DOHH2 (cell line): ENCODE data around the gene ARHGAP24.

Experiments
- H3F3A ChIP-seq: fragments of 200-600 bp; sonication (generic), shearing (Covaris generic); 2 replicates; pipeline ENCODE4 v1.6.0; 2016; ENCODE audit warnings: antibody characterized with exemption, mild to moderate bottlenecking; ENCODE audit not compliant: control insufficient read depth, insufficient read depth
- H3K27ac ChIP-seq: fragments of 200-600 bp; sonication (generic); 2 replicates; pipeline ENCODE4 v1.5.1; 2014; ENCODE audit warnings: low read depth, mild to moderate bottlenecking, low read length, moderate library complexity
- H3K27me3 ChIP-seq: fragments of 200-600 bp; sonication (generic); 2 replicates; pipeline ENCODE4 v1.6.1; 2014; ENCODE audit warnings: mild to moderate bottlenecking, low read length, mixed read lengths; ENCODE audit not compliant: control insufficient read depth
- H3K36me3 ChIP-seq: fragments of 200-600 bp; sonication (generic); 2 replicates; pipeline ENCODE4 v1.6.1; 2014; ENCODE audit warnings: mild to moderate bottlenecking, low read length, moderate library complexity, mixed read lengths; ENCODE audit not compliant: control insufficient read depth
- H3K4me1 ChIP-seq: fragments of 200-600 bp; sonication (generic); 2 replicates; pipeline ENCODE4 v1.6.1; 2014; ENCODE audit warnings: mild to moderate bottlenecking, low read length, mixed read lengths; ENCODE audit not compliant: control insufficient read depth
- H3K4me2 ChIP-seq: fragments of 200-600 bp; sonication (generic); 2 replicates; pipeline ENCODE4 v1.6.0; 2014; ENCODE audit warnings: mild to moderate bottlenecking, low read length, moderate library complexity
- H3K4me3 ChIP-seq: fragments of 200-600 bp; sonication (generic); 2 replicates; pipeline ENCODE4 v1.5.1; 2014; ENCODE audit warnings: mild to moderate bottlenecking, low read length, mixed read lengths
- H3K79me2 ChIP-seq: fragments of 200-600 bp; sonication (generic); 2 replicates; pipeline ENCODE4 v1.6.1; 2014; ENCODE audit warnings: mild to moderate bottlenecking, low read length, mixed read lengths; ENCODE audit not compliant: control insufficient read depth
- H3K9me2 ChIP-seq: fragments of 200-600 bp; sonication (generic); replicated peaks from 2 replicates; pipeline ENCODE4 v1.6.1; 2014; ENCODE audit warnings: mild to moderate bottlenecking, low read length, mixed read lengths; ENCODE audit not compliant: control insufficient read depth
- H3K9me3 ChIP-seq: fragments of 200-600 bp; sonication (generic); 2 replicates; pipeline ENCODE4 v1.6.1; 2014; ENCODE audit warnings: antibody characterized with exemption, low read length, mixed read lengths; ENCODE audit not compliant: control insufficient read depth, insufficient read depth
- H4K20me1 ChIP-seq: fragments of 200-600 bp; sonication (generic); 2 replicates; pipeline ENCODE4 v1.6.0; 2014; ENCODE audit warnings: low read depth, mild to moderate bottlenecking, antibody characterized with exemption, low read length, moderate library complexity; ENCODE audit not compliant: control insufficient read depth, insufficient read depth
- EZH2phosphoT487 ChIP-seq: fragments of 200-600 bp; sonication (generic); IDR thresholded peaks from 2 replicates; pipeline ENCODE4 v1.6.1; 2017; ENCODE audit warnings: borderline replicate concordance, mild to moderate bottlenecking, antibody characterized with exemption, low read length, moderate library complexity, mixed read lengths
- TF ChIP-seq, protein P1 (sequence below): fragments of 200-600 bp; sonication (generic); IDR thresholded peaks from one replicate; pipeline ENCODE4 v1.5.1; 2014; ENCODE audit warnings: antibody characterized with exemption, mild to moderate bottlenecking, low read depth, low read length; ENCODE audit not compliant: poor library complexity, severe bottlenecking

ARHGAP24 gene

DNA sequence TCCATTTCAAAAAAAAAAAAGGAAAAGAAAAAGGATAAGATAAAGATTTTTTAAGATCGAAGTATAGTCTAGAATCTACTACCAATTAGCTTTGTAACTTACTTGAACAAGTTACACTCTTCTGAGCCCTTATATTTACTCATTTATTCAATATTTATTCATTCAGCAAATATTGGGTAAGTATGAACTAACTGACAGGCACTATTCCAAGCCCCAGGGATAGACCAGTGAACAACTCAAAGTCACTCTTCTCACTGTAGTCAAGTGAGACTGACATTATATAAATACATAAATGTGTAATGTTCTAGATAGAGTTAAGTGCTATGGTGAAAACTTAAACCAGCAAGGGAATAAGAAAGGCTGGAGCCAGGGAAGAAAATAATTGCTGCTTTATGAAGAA lies 131.6 kb downstream of the ARHGAP24 start:
- Histone ChIP-seq H3F3A (no peaks in the 10 kb centered on the region), H3K36me3 (no peaks in the 10 kb centered on the region), H4K20me1 (no peaks in the 10 kb centered on the region), H3K4me3 (no peak overlapping the region), H3K9me2 (no peaks in the 10 kb centered on the region), H3K4me1 (peaks cover 33% of the 10 kb centered on the region), H3K27me3 (no peaks in the 10 kb centered on the region), H3K79me2 (no peaks in the 10 kb centered on the region), H3K9me3 (no peaks in the 10 kb centered on the region), H3K27ac (peak overlapping the region; percentile 42), H3K4me2 (peak overlapping the region; percentile 57)
- TF ChIP-seq, protein P1, sequence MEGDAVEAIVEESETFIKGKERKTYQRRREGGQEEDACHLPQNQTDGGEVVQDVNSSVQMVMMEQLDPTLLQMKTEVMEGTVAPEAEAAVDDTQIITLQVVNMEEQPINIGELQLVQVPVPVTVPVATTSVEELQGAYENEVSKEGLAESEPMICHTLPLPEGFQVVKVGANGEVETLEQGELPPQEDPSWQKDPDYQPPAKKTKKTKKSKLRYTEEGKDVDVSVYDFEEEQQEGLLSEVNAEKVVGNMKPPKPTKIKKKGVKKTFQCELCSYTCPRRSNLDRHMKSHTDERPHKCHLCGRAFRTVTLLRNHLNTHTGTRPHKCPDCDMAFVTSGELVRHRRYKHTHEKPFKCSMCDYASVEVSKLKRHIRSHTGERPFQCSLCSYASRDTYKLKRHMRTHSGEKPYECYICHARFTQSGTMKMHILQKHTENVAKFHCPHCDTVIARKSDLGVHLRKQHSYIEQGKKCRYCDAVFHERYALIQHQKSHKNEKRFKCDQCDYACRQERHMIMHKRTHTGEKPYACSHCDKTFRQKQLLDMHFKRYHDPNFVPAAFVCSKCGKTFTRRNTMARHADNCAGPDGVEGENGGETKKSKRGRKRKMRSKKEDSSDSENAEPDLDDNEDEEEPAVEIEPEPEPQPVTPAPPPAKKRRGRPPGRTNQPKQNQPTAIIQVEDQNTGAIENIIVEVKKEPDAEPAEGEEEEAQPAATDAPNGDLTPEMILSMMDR, result no peak
- no peak for TF ChIP-seq EZH2phosphoT487

DNA sequence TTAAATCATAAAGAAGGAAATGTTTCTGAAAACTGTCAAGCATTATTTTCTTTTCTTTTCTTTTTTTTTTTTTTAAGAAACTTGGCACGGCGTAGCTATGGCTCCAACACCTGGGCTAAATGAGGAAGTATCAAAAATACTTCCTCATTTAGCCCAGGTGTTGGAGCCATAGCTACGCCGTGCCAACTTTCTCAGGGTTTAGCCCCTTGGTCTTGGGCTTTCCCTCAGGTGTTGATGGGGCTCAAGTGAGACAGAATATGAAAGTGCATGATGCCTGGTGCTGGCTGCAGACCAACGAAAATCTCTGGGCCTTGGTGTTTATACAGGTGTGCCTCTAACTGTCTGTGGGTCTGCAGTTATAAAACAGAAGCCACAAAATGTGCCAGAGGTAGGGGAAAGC lies 132.7 kb downstream of the ARHGAP24 start:
- no peaks in the 10 kb centered on the region for H4K20me1 ChIP-seq
- no peaks in the 10 kb centered on the region for H3F3A ChIP-seq
- H3K9me2 ChIP-seq, result no peaks in the 10 kb centered on the region
- peak overlapping the region; percentile 57 for H3K4me2 ChIP-seq
- no peaks in the 10 kb centered on the region for H3K27me3 ChIP-seq
- no peaks in the 10 kb centered on the region for H3K79me2 ChIP-seq
- no peaks in the 10 kb centered on the region for H3K36me3 ChIP-seq
- H3K4me1 ChIP-seq, result peaks cover 33% of the 10 kb centered on the region
- TF ChIP-seq EZH2phosphoT487, result no peak
- TF ChIP-seq, protein P1, result no peak
- H3K4me3 ChIP-seq, result peak overlapping the region; percentile 52
- no peaks in the 10 kb centered on the region for H3K9me3 ChIP-seq
- peak overlapping the region; percentile 45 for H3K27ac ChIP-seq

DNA sequence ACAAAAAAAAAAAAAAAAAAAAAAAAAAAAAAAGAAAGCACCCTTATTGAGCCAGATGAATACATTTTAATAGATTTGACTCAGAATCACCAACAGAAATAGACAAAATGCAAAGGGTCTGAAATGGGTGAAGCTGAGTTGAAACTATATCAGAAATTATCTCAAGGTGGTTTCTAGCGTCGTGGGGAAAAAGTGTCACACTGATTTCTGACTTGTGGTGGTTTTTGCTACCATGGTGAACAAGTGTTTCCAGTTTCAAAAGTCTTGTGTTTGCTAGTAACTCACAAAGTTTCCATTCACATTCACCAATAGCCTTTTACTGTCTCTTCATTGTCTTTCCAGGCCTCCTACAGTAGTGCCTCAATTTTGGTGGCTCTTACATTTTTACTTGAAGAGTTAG lies 135.5 kb downstream of the ARHGAP24 start:
- H3K9me3 ChIP-seq, result no peaks in the 10 kb centered on the region
- H3F3A ChIP-seq, result no peaks in the 10 kb centered on the region
- no peak overlapping the region for H3K4me2 ChIP-seq
- no peak for TF ChIP-seq EZH2phosphoT487
- TF ChIP-seq, protein P1, result no peak
- peaks cover 20% of the 10 kb centered on the region for H3K4me1 ChIP-seq
- no peaks in the 10 kb centered on the region for H3K27me3 ChIP-seq
- no peaks in the 10 kb centered on the region for H3K79me2 ChIP-seq
- H3K4me3 ChIP-seq, result no peak overlapping the region
- H3K9me2 ChIP-seq, result no peaks in the 10 kb centered on the region
- no peak overlapping the region for H3K27ac ChIP-seq
- H4K20me1 ChIP-seq, result no peaks in the 10 kb centered on the region
- H3K36me3 ChIP-seq, result no peaks in the 10 kb centered on the region

DNA sequence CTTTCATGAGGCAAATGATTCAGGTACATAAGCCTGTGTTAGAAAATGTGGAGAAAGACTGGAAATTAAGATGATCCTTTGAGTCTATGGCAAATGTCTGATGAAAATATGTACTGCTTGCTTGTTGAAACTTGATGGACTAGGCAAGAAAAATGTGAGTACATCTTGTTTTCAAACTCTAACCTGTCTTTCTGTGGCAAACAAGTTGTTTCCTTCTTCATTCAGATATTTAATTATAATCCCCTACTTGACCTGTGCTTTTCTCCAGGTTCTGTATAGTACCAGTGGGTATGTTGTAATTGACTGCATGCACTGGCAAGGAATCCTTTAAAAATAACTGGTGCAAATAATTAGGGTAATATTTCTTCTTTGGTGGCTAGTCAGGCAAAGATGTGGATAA lies 136.7 kb downstream of the ARHGAP24 start:
- Histone ChIP-seq H3K27ac (no peak overlapping the region), H4K20me1 (no peaks in the 10 kb centered on the region), H3K36me3 (no peaks in the 10 kb centered on the region), H3K9me3 (no peaks in the 10 kb centered on the region), H3K4me2 (no peak overlapping the region), H3K27me3 (no peaks in the 10 kb centered on the region), H3K4me1 (peaks cover 18% of the 10 kb centered on the region), H3K79me2 (no peaks in the 10 kb centered on the region), H3F3A (no peaks in the 10 kb centered on the region), H3K4me3 (no peak overlapping the region), H3K9me2 (no peaks in the 10 kb centered on the region)
- TF ChIP-seq, protein P1, result no peak
- no peak for TF ChIP-seq EZH2phosphoT487
